Activated CD4-positive, alpha-beta T cell treated with anti-CD3 and anti-CD28 coated beads, Interleukin-2, amount 50 U/mL, for 48 hours (primary cell): Measurements from ENCODE around the gene ACSF3.

ENCODE experiments used
- DNase-seq, 2 experiments: peaks; one replicate each; pipeline ENCODE4 v3.0.0-alpha.2; 2020

The ACSF3 gene

GRCh38 chr16:89192956-89193575, 99.4 kb downstream of the ACSF3 start:
- DNase-seq, result peak; percentile 39 to 43

GRCh38 chr16:89193576-89194293, 100.1 kb downstream of the ACSF3 start:
- DNase-seq, result no peak

- DNase-seq, result no peak
Measured at GRCh38 chr16:89194340-89195311, 101.0 kb downstream of the ACSF3 start.

GRCh38 chr16:89195521-89196171, 102.0 kb downstream of the ACSF3 start:
- DNase-seq, result no peak

- DNase-seq, result no peak
Measured at GRCh38 chr16:89197033-89197632, 103.5 kb downstream of the ACSF3 start.

- no peak for DNase-seq
Measured at GRCh38 chr16:89197633-89198416, 104.2 kb downstream of the ACSF3 start.

- no peak for DNase-seq
Measured at GRCh38 chr16:89198417-89199240, 105.0 kb downstream of the ACSF3 start.

- DNase-seq, result no peak
Measured at GRCh38 chr16:89199241-89200123, 105.8 kb downstream of the ACSF3 start.

- peak in 1 of 2 experiments; percentile 32 for DNase-seq
Measured at GRCh38 chr16:89200124-89200849, 106.6 kb downstream of the ACSF3 start, which contains the start of gene SLC22A31. TSS of gene SLC22A31 (minus strand) at chr16:89200537. CDS start at chr16:89200501, 36 bp downstream.

- no peak for DNase-seq
Measured at GRCh38 chr16:89200850-89201411, 107.3 kb downstream of the ACSF3 start.

- peak; percentile 83 for DNase-seq
Measured at GRCh38 chr16:89201439-89202377, 108.1 kb downstream of the ACSF3 start.

GRCh38 chr16:89202422-89203215, 109.0 kb downstream of the ACSF3 start:
- DNase-seq, result no peak
